ENCODE measurements around the gene PPP1R14D. TPM values are rescaled to one million over a fixed set of nuclear protein-coding genes. Genes with fewer than 3 reads are reported as not detected.

Gene PPP1R14D
- total and polyA plus RNA-seq, 2 of the 8 experiments (the other 6 are each of a cell fraction or from before 2014, with no cell fraction given): not detected

DNA sequence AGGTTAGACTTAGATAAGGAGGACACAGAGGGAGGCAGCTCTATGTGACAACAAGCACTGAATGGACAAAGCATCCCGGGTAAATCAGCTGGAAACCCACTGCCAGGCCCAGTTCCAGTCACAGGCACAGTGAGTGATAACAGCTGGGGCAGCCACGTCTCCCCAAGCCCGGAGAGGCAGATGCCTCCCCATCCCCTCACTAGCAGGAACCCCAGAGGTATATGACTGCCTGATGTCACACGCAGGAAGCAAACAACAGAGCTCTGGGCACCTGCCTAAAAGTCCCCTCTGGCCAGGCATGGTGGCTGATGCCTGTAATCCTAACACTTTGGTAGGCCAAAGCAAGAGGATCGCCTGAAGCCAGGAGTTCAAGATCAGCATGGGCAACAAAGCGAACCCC, 40.5 kb downstream of the PPP1R14D start:
- DNase-seq (ENCODE audit: low read depth in 1 of 2, low spot score in 2 of 2): no peak
- H3K79me2 ChIP-seq (ENCODE audit: control insufficient read depth in 1 of 2, insufficient read depth in 2 of 2, low read length in 2 of 2): peaks cover 0 to 14% of the 10 kb centered on the region in 2 experiments; a peak in 3 of 4 replicates
- CTCF ChIA-PET (ENCODE audit: partially characterized antibody): interaction anchor here (0.6 to 12.9 kb wide), 12 partner anchors 12 to 265 kb away, joined by 3 to 184 read pairs (median 4); partner anchors contain the start of genes C15orf62 and GCHFR
- peak overlapping the region; percentile 61 to 77 for H3K4me2 ChIP-seq (ENCODE audit: insufficient read depth in 1 of 2, low read depth in 2 of 2, low read length in 2 of 2)
- no peak overlapping the region for H3K23ac ChIP-seq (ENCODE audit: insufficient read length)
- peaks cover 4% of the 10 kb centered on the region for H3K79me1 ChIP-seq (ENCODE audit: low read depth, low read length)
- peak overlapping the region; percentile 63; the same call in 1 of the 2 replicates for H2BK15ac ChIP-seq (ENCODE audit: low read length)
- peak overlapping the region; percentile 93; the same call in 1 of the 2 replicates for H2BK5ac ChIP-seq (ENCODE audit: low read depth, low read length)
- no peaks in the 10 kb centered on the region; the same call in 1 of the 2 replicates for H3K23me2 ChIP-seq (ENCODE audit: low read depth, low read length)
- H3K4me3 ChIP-seq (ENCODE audit: extremely low read depth in 1 of 4, insufficient read depth in 2 of 4, low read depth in 3 of 4, low read length in 4 of 4): peak overlapping the region in 3 of 4 experiments; percentile 12 to 47 (median 20); a peak in 4 of 8 replicates
- TF ChIP-seq KDM1A (IDR thresholded peaks at IDR 0.05; ENCODE audit: borderline replicate concordance, low read length) (peak; percentile 4; the same call in 1 of the 2 replicates), SUZ12 (IDR thresholded peaks at IDR 0.05; ENCODE audit: low read length) (no peak), ASH2L (IDR thresholded peaks at IDR 0.05; ENCODE audit: low read length) (no peak), SRF (IDR thresholded peaks at IDR 0.05; ENCODE audit: low read depth, low read length) (no peak), GTF2F1 (IDR thresholded peaks at IDR 0.05; ENCODE audit: borderline replicate concordance, low read depth, low read length) (no peak), TBP (IDR thresholded peaks at IDR 0.05; ENCODE audit: low read depth, low read length) (no peak)
- TF ChIP-seq, protein P1, sequence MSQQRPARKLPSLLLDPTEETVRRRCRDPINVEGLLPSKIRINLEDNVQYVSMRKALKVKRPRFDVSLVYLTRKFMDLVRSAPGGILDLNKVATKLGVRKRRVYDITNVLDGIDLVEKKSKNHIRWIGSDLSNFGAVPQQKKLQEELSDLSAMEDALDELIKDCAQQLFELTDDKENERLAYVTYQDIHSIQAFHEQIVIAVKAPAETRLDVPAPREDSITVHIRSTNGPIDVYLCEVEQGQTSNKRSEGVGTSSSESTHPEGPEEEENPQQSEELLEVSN (IDR thresholded peaks at IDR 0.05): no peak
- no peak overlapping the region for H3K14ac ChIP-seq (ENCODE audit: insufficient read length)
- 0 out of 2 replicates have a peak overlapping the region, but pooled peaks have one; percentile 60 for H3K18ac ChIP-seq (ENCODE audit: extremely low read depth, low read length)
- H3K27ac ChIP-seq (ENCODE audit: low read depth, low read length): no peak overlapping the region
- no peak overlapping the region for H2AFZ ChIP-seq (ENCODE audit: low read length)
- WGBS, 2 experiments (ENCODE audit: extremely low coverage in 1 of 2, insufficient coverage in 1 of 2, insufficient read length in 1 of 2, insufficient replicate concordance in 2 of 2, low coverage in 1 of 2, low lambda C conversion rate in 2 of 2, missing lambda C conversion rate in 1 of 2): 73% methylated on average over 6 of the region's 6 CpGs; no CpG with 5 or more reads in 1 of the 2 experiments
- H3K27me3 ChIP-seq (replicated peaks in 1 of 4; ENCODE audit: control insufficient read depth in 3 of 4, extremely low read depth in 1 of 4, insufficient read depth in 3 of 4, low read length in 3 of 4): no peaks in the 10 kb centered on the region
- H3K56ac ChIP-seq (replicated peaks; ENCODE audit: insufficient read length, low read depth, low read length): no peak overlapping the region
- H3K36me3 ChIP-seq (ENCODE audit: control insufficient read depth in 2 of 4, insufficient read depth in 4 of 4, low read length in 3 of 4): no peaks in the 10 kb centered on the region; a peak in 1 of 8 replicates
- peaks cover 2 to 7% of the 10 kb centered on the region in 2 experiments for H4K20me1 ChIP-seq (replicated peaks in 1 of 2; ENCODE audit: control insufficient read depth in 1 of 2, insufficient read depth in 2 of 2, low read length in 2 of 2)
- FAIRE-seq: no peak
- H2AK5ac ChIP-seq (ENCODE audit: low read depth, low read length): peak overlapping the region; percentile 94
- H3K4me1 ChIP-seq (replicated peaks in 1 of 4; ENCODE audit: control insufficient read depth in 3 of 4, insufficient read depth in 4 of 4, low read length in 3 of 4): peaks cover 19 to 35% (median 20%) of the 10 kb centered on the region in 4 experiments
- POLR2A ChIA-PET (ENCODE audit: partially characterized antibody): interaction anchor here (0.7 to 2.7 kb wide), 12 partner anchors 8 to 165 kb away, joined by 3 to 9 read pairs (median 4); partner anchors contain the start of genes C15orf62, CHAC1, RAD51 and SPINT1
- no peak overlapping the region for H3K9ac ChIP-seq (replicated peaks in 1 of 4; ENCODE audit: extremely low read depth in 1 of 4, low read depth in 3 of 4, low read length in 3 of 4)
- H4K5ac ChIP-seq (ENCODE audit: insufficient read length, low read depth, low read length): no peak overlapping the region
- peak overlapping the region; percentile 48 for H3K4ac ChIP-seq (replicated peaks; ENCODE audit: insufficient read length, low read depth, low read length)
- no peaks in the 10 kb centered on the region for H3K9me3 ChIP-seq (ENCODE audit: insufficient read depth in 2 of 2, low read depth in 1 of 2, low read length in 1 of 2)
- H2BK120ac ChIP-seq (replicated peaks; ENCODE audit: low read depth, low read length): peak overlapping the region; percentile 33
- H2BK20ac ChIP-seq (ENCODE audit: low read length): 0 out of 2 replicates have a peak overlapping the region, but pooled peaks have one; percentile 43
- peak overlapping the region; percentile 61 for H4K91ac ChIP-seq (replicated peaks; ENCODE audit: insufficient read length, low read length)
- 0 out of 2 replicates have a peak overlapping the region, but pooled peaks have one; percentile 44 for H2BK12ac ChIP-seq (ENCODE audit: low read depth, low read length)
- H4K8ac ChIP-seq (ENCODE audit: extremely low read depth, insufficient read depth, low read length): peak overlapping the region; percentile 87; the same call in 1 of the 2 replicates
